CD4-positive, alpha-beta memory T cell (primary cell): ENCODE data around the gene BARX1. TPM values are rescaled to one million over a fixed set of nuclear protein-coding genes. Genes with fewer than 3 reads are reported as not detected.

Source experiments
- CTCF ChIA-PET: fragments of 350-600 bp; sonication (Branson Sonifier 250); formaldehyde crosslinking; loops from one replicate; lab custom pipeline; 2021; ENCODE audit warnings: inconsistent platforms; ENCODE audit not compliant: partially characterized antibody; lab: Charles Lee
- POLR2A ChIA-PET: fragments of 350-600 bp; sonication (Branson Sonifier 250); formaldehyde crosslinking; loops from one replicate; lab custom pipeline; 2021; ENCODE audit not compliant: partially characterized antibody; lab: Charles Lee
- DNase-seq, 5 donors: peaks; one replicate each; pipeline versions ENCODE4 v3.0.0 to v3.0.0-alpha.2; 2020 to 2022; ENCODE audit warnings: mixed read lengths in 1 of 5
- H3K27ac ChIP-seq: one replicate; pipeline ENCODE4 v1.7.0; 2013; ENCODE audit warnings: low read depth, low read length
- H3K27me3 ChIP-seq: 2 replicates; pipeline ENCODE4 v1.7.0; 2013; ENCODE audit warnings: mild to moderate bottlenecking, low read length, moderate library complexity; ENCODE audit not compliant: insufficient read depth
- H3K36me3 ChIP-seq: 2 replicates; pipeline ENCODE4 v1.7.0; 2013; ENCODE audit warnings: mild to moderate bottlenecking, low read length, moderate library complexity; ENCODE audit not compliant: insufficient read depth
- H3K4me1 ChIP-seq: 2 replicates; pipeline ENCODE4 v1.7.0; 2013; ENCODE audit warnings: mild to moderate bottlenecking, low read length, moderate library complexity; ENCODE audit not compliant: insufficient read depth
- H3K4me3 ChIP-seq, 2 donors: one replicate each; pipeline ENCODE4 v1.7.0; 2013; ENCODE audit warnings: low read length in 2 of 2, mild to moderate bottlenecking in 1 of 2
- H3K9me3 ChIP-seq, 2 donors: one replicate each; pipeline ENCODE4 v1.7.0; 2013; ENCODE audit warnings: low read length in 2 of 2, control low read depth in 1 of 2; ENCODE audit not compliant: control insufficient read depth in 1 of 2
- H3K27ac Mint-ChIP-seq, 7 donors: one replicate each; pipeline ENCODE4 v1.8.0; 2020 to 2021; ENCODE audit warnings: mixed read lengths in 7 of 7, mild to moderate bottlenecking in 6 of 7, inconsistent platforms in 3 of 7, moderate library complexity in 3 of 7
- H3K27me3 Mint-ChIP-seq, 2 donors: one replicate each; pipeline ENCODE4 v1.8.0; 2020 to 2021; ENCODE audit warnings: mixed read lengths in 2 of 2
- H3K36me3 Mint-ChIP-seq, 2 donors: one replicate each; pipeline ENCODE4 v1.8.0; 2020 to 2021; ENCODE audit warnings: mixed read lengths in 2 of 2, inconsistent platforms in 1 of 2, mild to moderate bottlenecking in 1 of 2
- H3K4me1 Mint-ChIP-seq, 4 donors: one replicate each; pipeline ENCODE4 v1.8.0; 2020 to 2021; ENCODE audit warnings: mixed read lengths in 4 of 4, mild to moderate bottlenecking in 1 of 4
- H3K4me3 Mint-ChIP-seq, 8 donors: one replicate each; pipeline ENCODE4 v1.8.0; 2020 to 2021; ENCODE audit warnings: mixed read lengths in 8 of 8, mild to moderate bottlenecking in 7 of 8, moderate library complexity in 6 of 8, inconsistent platforms in 3 of 8
- H3K9me3 Mint-ChIP-seq, 8 donors: one replicate each; pipeline ENCODE4 v1.8.0; 2020 to 2021; ENCODE audit warnings: mixed read lengths in 8 of 8, mild to moderate bottlenecking in 5 of 8, inconsistent platforms in 3 of 8, moderate library complexity in 1 of 8
- intact Hi-C: fragments of 100-400 bp; cut with micrococcal nuclease; formaldehyde crosslinking; loops from one replicate; pipeline ENCODE4 v1.15.1; 2023
- polyA plus RNA-seq, 2 donors: library from polyadenylated mRNA; unstranded; fragments of 300-500 nt; fragmentation: Illumina TruSeq; gene quantifications; one replicate each; pipeline ENCODE4 v1.2.3, GENCODE V29; 2021
- total RNA-seq, 2 experiments: library from RNA; stranded (reverse); gene quantifications; one replicate each; pipeline ENCODE4 v1.2.3, GENCODE V29; 2021

The BARX1 gene
- total and polyA plus RNA-seq, 4 experiments from 2014 or later: not detected

DNA sequence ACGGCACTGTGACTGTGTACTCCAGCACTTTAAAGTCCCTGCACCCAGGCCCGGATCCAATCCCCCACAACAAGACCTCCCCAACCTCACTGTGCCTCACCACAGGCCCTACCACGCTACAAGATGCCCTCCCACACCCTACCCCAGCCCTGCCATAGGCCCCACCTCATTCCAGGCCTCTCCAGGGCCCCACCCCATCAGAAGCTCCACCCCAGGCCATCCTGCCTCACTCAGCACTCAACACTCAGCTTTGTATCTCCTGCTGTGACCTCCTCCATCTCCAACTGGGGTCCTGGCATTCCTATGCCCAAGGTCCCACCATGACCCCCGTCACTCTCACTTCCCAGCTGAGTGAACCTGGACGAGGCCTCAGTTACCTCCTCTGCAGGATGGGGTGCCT is 38.8 kb downstream of the BARX1 start:
- no peak overlapping the region for H3K4me3 Mint-ChIP-seq
- ChIA-PET CTCF (no interaction called here), POLR2A (no interaction called here)
- H3K4me3 ChIP-seq: no peak overlapping the region
- H3K36me3 Mint-ChIP-seq: no peaks in the 10 kb centered on the region
- no peak overlapping the region for H3K27ac ChIP-seq
- no peaks in the 10 kb centered on the region for H3K9me3 ChIP-seq
- no peaks in the 10 kb centered on the region for H3K27me3 ChIP-seq
- H3K4me1 Mint-ChIP-seq: peaks cover 0 to 3% (median under 1%) of the 10 kb centered on the region in 4 donors
- intact Hi-C loops: no loop called here
- no peak overlapping the region for H3K27ac Mint-ChIP-seq
- DNase-seq: no peak
- peaks cover 2% of the 10 kb centered on the region in 2 donors for H3K27me3 Mint-ChIP-seq
- peaks cover 4% of the 10 kb centered on the region for H3K4me1 ChIP-seq
- H3K9me3 Mint-ChIP-seq: peaks cover 0 to 2% (median 0%) of the 10 kb centered on the region in 8 donors
- no peaks in the 10 kb centered on the region for H3K36me3 ChIP-seq

DNA sequence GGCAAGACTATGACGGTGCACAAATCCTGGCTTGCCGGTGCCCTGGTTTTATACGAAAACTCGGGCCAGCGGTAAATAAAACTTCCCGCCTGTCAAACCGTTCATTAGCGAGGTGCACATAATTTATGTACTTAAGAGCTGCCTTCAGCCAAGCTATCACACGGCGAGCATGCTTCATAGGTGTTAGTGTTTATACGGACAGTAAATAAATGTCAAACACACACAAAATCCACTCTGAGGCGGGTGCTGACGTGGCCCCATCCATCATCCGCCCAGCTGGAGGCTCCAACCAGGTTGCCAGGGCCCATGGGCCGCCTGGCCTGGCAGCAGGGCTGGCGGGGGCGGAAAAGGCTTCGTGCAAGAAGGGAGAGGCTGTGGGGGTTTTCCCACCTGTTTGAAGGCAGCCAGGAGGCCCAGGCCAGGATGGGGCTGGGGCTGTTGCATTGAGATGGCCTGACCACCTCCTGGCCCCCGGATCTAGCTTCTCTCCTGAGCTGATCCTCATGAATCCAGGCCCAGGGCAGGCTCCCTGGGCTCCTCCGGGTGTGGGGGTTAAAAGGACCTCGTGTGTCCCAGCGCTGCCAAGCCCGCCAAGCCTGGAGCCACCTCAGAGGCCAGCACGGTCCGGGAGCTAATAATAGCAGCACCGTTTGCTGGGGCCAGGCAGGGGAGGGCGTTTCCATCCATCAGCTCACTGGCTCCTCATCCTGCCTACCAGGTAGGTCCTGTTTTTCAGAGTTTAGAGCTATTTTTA is 43.2 kb downstream of the BARX1 start:
- POLR2A ChIA-PET: no interaction called here
- CTCF ChIA-PET: interaction anchor here (1.0 kb wide), 1 partner anchor 13 kb away, joined by 3 read pairs; no protein-coding TSS in a partner anchor
- intact Hi-C loops: no loop called here

DNA sequence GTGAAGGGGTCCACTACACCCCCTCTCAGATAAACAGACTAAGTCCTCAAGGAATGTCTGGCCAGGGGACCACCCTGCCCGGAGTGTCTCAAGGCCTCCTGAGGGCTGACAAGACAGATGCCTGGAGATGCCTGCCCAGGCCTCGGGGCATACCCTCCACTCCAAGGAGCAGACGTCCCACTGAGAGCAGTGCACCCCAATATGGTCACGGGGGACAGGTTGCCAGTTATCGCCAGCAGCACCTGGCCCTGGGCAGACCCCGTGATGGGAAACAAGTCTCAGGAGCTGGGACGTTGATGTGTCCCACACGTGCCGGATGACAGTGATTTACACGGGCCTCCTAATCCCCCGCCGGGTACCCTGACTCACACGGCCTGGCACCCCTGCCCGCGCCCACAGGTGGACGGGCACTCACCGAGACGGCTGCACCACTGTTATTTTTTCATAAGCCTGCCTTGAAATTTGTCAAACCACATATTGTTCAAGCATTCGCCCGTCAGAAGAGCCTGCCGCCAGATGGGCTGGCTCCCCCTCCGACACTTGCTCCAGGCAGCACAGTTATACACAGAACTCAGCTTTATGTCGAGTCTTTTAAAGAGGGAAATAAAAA is 43.9 kb downstream of the BARX1 start:
- Mint-ChIP-seq H3K36me3 (no peaks in the 10 kb centered on the region), H3K27me3 (peaks cover 5 to 6% of the 10 kb centered on the region in 2 donors), H3K4me3 (no peak overlapping the region), H3K9me3 (no peaks in the 10 kb centered on the region), H3K4me1 (peaks cover 0 to 9% (median 1%) of the 10 kb centered on the region in 4 donors), H3K27ac (peak overlapping the region in 1 of 7 donors; percentile 58)
- intact Hi-C loops: no loop called here
- ChIA-PET CTCF (no interaction called here), POLR2A (no interaction called here)
- Histone ChIP-seq H3K4me1 (peaks cover 4% of the 10 kb centered on the region), H3K27ac (no peak overlapping the region), H3K36me3 (no peaks in the 10 kb centered on the region), H3K27me3 (no peaks in the 10 kb centered on the region), H3K9me3 (no peaks in the 10 kb centered on the region), H3K4me3 (no peak overlapping the region)
- no peak for DNase-seq

More for the DNA sequence above, 43.2 kb downstream of the BARX1 start:
- H3K36me3 Mint-ChIP-seq: no peaks in the 10 kb centered on the region
- peaks cover 0 to 2% (median 0%) of the 10 kb centered on the region in 8 donors for H3K9me3 Mint-ChIP-seq
- peaks cover 2 to 6% of the 10 kb centered on the region in 2 donors for H3K27me3 Mint-ChIP-seq
- Histone ChIP-seq H3K4me3 (no peak overlapping the region), H3K27ac (no peak overlapping the region), H3K36me3 (no peaks in the 10 kb centered on the region), H3K27me3 (no peaks in the 10 kb centered on the region), H3K4me1 (peaks cover 4% of the 10 kb centered on the region), H3K9me3 (no peaks in the 10 kb centered on the region)
- H3K4me1 Mint-ChIP-seq: peaks cover 0 to 9% (median 1%) of the 10 kb centered on the region in 4 donors
- no peak for DNase-seq
- no peak overlapping the region for H3K27ac Mint-ChIP-seq
- H3K4me3 Mint-ChIP-seq: no peak overlapping the region

DNA sequence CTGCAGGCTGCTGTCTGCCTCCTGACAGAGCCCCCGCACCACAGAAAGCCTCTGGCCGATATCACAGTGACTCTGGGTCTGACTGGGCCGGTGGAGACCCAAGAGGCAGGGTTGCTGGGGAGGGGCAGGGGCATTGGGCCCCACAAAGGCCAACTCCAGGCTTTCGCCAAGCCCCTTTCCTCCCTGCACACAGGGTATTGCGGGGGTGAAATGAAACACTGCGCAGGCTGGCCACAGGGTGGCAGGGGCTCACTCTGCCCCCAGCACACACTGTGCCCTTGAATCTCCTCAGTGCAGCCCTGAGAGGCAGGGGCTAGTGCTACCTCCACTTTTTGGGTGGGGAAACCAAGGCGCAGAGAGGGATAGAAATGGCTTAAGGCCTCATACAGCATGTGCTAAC is 44.6 kb downstream of the BARX1 start:
- CTCF ChIA-PET: no interaction called here

DNA sequence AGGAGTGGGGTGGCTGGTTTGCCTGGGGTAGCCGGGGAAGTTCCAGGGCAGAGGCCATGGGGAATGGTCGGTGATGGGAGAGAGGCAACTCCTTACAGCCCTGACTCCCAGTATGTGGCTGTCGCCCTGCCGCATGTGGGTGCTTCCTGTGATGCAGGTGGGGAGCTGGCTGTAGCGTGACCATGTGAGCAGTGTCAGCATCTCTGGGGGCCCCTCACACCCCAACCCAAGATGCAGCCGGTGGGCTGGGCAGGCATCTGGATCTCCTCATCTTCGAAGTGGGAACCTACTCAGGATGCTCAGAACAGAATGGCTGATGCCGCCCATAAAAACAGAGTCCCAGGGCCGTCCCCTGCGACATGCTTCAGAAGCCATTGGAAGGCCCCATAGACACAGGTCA is 45.0 kb downstream of the BARX1 start:
- Histone ChIP-seq H3K4me3 (no peak overlapping the region), H3K27me3 (no peaks in the 10 kb centered on the region), H3K36me3 (no peaks in the 10 kb centered on the region), H3K9me3 (no peaks in the 10 kb centered on the region), H3K27ac (no peak overlapping the region), H3K4me1 (peaks cover 4% of the 10 kb centered on the region)
- Mint-ChIP-seq H3K4me1 (peaks cover 0 to 9% (median under 1%) of the 10 kb centered on the region in 4 donors), H3K9me3 (no peaks in the 10 kb centered on the region), H3K4me3 (no peak overlapping the region), H3K27me3 (peaks cover 6% of the 10 kb centered on the region in 2 donors), H3K27ac (no peak overlapping the region), H3K36me3 (no peaks in the 10 kb centered on the region)
- intact Hi-C loops: no loop called here
- DNase-seq: no peak
- POLR2A ChIA-PET: no interaction called here
- CTCF ChIA-PET: no interaction called here

More for the DNA sequence above, 44.6 kb downstream of the BARX1 start:
- H3K4me1 ChIP-seq: peaks cover 4% of the 10 kb centered on the region
- H3K27me3 ChIP-seq: no peaks in the 10 kb centered on the region
- H3K9me3 Mint-ChIP-seq: no peaks in the 10 kb centered on the region
- H3K27me3 Mint-ChIP-seq: peaks cover 6% of the 10 kb centered on the region in 2 donors
- H3K36me3 ChIP-seq: no peaks in the 10 kb centered on the region
- POLR2A ChIA-PET: no interaction called here
- H3K36me3 Mint-ChIP-seq: no peaks in the 10 kb centered on the region
- H3K4me3 Mint-ChIP-seq: no peak overlapping the region
- intact Hi-C loops: no loop called here
- DNase-seq: no peak
- H3K9me3 ChIP-seq: no peaks in the 10 kb centered on the region
- H3K4me1 Mint-ChIP-seq: peaks cover 0 to 9% (median under 1%) of the 10 kb centered on the region in 4 donors
- H3K27ac ChIP-seq: no peak overlapping the region
- H3K4me3 ChIP-seq: no peak overlapping the region
- no peak overlapping the region for H3K27ac Mint-ChIP-seq

DNA sequence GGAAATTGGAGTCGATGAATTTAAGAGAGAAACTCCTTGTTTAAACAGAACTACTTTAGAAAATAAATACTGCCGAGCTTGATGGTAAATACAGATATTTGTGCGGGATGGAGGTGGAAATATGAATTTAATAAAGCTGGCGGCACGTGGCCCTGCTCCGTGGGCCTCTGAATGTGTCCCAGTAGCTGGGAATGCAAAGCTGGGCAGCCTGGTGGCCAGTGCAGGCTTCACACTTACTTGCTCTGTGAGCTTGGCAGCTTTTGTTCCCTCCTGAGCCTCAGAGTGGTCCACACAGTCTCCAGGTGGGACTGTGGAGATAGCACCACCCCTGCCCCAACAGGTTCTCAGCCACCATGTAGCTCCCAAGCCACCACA is 45.9 kb downstream of the BARX1 start:
- peaks cover 0 to 9% (median under 1%) of the 10 kb centered on the region in 4 donors for H3K4me1 Mint-ChIP-seq
- H3K36me3 Mint-ChIP-seq: no peaks in the 10 kb centered on the region
- Histone ChIP-seq H3K4me3 (no peak overlapping the region), H3K27ac (no peak overlapping the region), H3K36me3 (no peaks in the 10 kb centered on the region), H3K4me1 (peaks cover 4% of the 10 kb centered on the region), H3K27me3 (no peaks in the 10 kb centered on the region), H3K9me3 (no peaks in the 10 kb centered on the region)
- ChIA-PET CTCF (no interaction called here), POLR2A (no interaction called here)
- no peaks in the 10 kb centered on the region for H3K9me3 Mint-ChIP-seq
- peaks cover 6 to 7% of the 10 kb centered on the region in 2 donors for H3K27me3 Mint-ChIP-seq
- intact Hi-C loops: no loop called here
- H3K4me3 Mint-ChIP-seq: no peak overlapping the region
- no peak for DNase-seq
- H3K27ac Mint-ChIP-seq: no peak overlapping the region

DNA sequence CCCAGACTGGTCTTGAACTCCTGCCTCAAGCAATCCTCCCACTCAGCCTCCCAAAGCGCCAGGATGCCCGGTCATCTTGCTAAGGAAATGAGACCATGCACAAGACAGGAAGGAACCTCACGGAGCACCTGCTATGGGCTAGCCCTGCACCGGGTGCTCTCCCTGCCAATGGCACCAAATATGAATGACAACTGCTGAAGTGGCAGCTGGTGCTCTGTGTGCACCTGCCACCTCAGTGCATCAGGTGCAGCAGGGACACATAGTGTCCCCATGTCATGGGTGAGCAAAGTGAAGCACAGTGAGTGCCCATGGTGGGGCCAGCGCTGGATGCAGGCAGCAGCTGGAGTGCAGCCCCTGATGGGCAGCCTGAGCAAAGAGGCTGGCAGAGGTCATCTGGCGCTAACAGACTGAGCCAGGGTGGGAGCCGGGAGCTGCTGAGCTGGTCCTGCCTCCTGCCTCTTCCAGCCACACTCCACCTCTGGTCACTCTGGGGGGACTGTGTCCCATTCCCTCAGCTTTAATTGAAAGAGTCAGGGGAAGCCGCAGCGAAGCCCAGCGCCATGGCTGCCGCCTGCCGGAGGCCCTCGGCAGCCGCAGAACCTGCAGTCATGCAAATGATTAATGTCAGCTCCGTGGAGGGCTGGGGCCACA is 46.4 kb downstream of the BARX1 start:
- H3K27ac Mint-ChIP-seq: no peak overlapping the region
- Histone ChIP-seq H3K36me3 (no peaks in the 10 kb centered on the region), H3K27ac (no peak overlapping the region), H3K4me1 (peaks cover 4% of the 10 kb centered on the region), H3K9me3 (no peaks in the 10 kb centered on the region), H3K27me3 (no peaks in the 10 kb centered on the region), H3K4me3 (no peak overlapping the region)
- ChIA-PET CTCF (no interaction called here), POLR2A (no interaction called here)
- no peaks in the 10 kb centered on the region for H3K9me3 Mint-ChIP-seq
- no peak overlapping the region for H3K4me3 Mint-ChIP-seq
- H3K4me1 Mint-ChIP-seq: peaks cover 0 to 9% (median under 1%) of the 10 kb centered on the region in 4 donors
- no peak for DNase-seq
- no peaks in the 10 kb centered on the region for H3K36me3 Mint-ChIP-seq
- intact Hi-C loops: no loop called here
- H3K27me3 Mint-ChIP-seq: peaks cover 6 to 7% of the 10 kb centered on the region in 2 donors
